HL-60 (cell line): ENCODE measurements around the gene TMEM213.

Experiments
- DNase-seq, 2 experiments: peaks; one replicate each; pipeline ENCODE4 v3.0.0-alpha.2; 2010 to 2020; ENCODE audit warnings: low read depth in 1 of 2, low spot score in 1 of 2
- H3K27ac ChIP-seq: fragments of 250-450 bp; sonication (Bioruptor Pico); replicated peaks from 2 replicates; pipeline ENCODE4 v1.5.1; 2020; ENCODE audit warnings: mild to moderate bottlenecking, moderate library complexity
- H3K27me3 ChIP-seq: fragments of 250-450 bp; sonication (Bioruptor Pico); 2 replicates; pipeline ENCODE4 v1.5.1; 2021; ENCODE audit warnings: mild to moderate bottlenecking, moderate library complexity; ENCODE audit not compliant: insufficient read depth, poor library complexity, severe bottlenecking
- H3K4me3 ChIP-seq: replicated peaks from 2 replicates; pipeline ENCODE4 v1.5.1; 2011; ENCODE audit warnings: mild to moderate bottlenecking, control low read depth, low read length; ENCODE audit not compliant: insufficient read depth
- CTCF ChIP-seq: IDR thresholded peaks from one replicate; pipeline ENCODE4 v1.5.1; 2011; ENCODE audit warnings: low read length, control low read depth, inconsistent platforms; ENCODE audit not compliant: insufficient read depth
- GABPA ChIP-seq: IDR thresholded peaks from 2 replicates; pipeline ENCODE4 v1.6.1; 2012; ENCODE audit warnings: low read depth
- POLR2AphosphoS5 ChIP-seq: IDR thresholded peaks from 2 replicates; pipeline ENCODE4 v1.6.1; 2012; ENCODE audit warnings: low read depth
- REST ChIP-seq: IDR thresholded peaks from 2 replicates; pipeline ENCODE4 v1.6.1; 2012; ENCODE audit warnings: low read depth; ENCODE audit not compliant: insufficient replicate concordance
- SPI1 ChIP-seq: IDR thresholded peaks from 2 replicates; pipeline ENCODE4 v1.6.1; 2012; ENCODE audit warnings: low read depth, mild to moderate bottlenecking, borderline replicate concordance

Gene TMEM213

DNA sequence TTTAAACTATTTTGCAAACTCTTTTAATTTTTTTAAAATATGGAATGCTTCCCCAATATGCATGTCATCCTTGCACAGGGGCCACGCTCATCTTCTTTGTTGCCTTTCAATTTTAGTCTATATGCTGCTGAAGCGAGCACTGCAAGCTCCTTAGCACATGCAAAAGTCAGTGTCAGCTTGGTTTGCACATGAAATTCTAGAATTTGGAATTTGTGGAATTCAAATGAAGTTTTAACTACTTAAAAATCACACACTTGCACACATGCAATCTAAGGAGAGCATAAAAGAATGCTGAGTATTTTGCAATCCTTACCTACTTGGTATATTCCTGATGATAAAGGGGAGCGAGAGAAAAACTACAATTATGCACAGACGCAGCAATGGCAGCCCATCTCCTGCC is 78.5 kb downstream of the TMEM213 start:
- DNase-seq = no peak
- no peaks in the 10 kb centered on the region for H3K27me3 ChIP-seq
- TF ChIP-seq POLR2AphosphoS5 (no peak), CTCF (no peak), REST (no peak), SPI1 (no peak), GABPA (no peak)
- no peak overlapping the region for H3K4me3 ChIP-seq
- no peak overlapping the region for H3K27ac ChIP-seq

DNA sequence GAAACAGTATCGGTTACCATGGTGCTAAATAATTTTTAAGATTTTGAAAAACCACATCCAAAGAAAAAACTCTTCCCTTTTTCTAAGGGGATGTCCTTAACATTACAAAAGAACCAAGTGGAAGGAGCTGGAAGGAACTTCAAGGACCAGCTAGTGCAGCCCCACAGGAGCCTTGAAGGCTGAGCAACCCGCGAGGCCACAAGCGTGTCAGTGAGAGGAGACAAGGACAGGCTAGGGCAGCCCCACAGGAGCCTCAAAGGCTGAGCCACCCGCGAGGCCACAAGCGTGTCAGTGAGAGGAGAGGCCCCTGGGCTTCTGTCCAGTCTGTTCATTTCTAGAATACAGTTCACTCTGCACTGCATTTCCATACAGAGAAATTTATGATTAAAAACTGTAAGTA is 80.3 kb downstream of the TMEM213 start:
- no peak overlapping the region for H3K4me3 ChIP-seq
- TF ChIP-seq GABPA = no peak
- no peak for TF ChIP-seq REST
- TF ChIP-seq SPI1 = no peak
- TF ChIP-seq POLR2AphosphoS5 = no peak
- TF ChIP-seq CTCF = no peak
- H3K27ac ChIP-seq = no peak overlapping the region
- DNase-seq = no peak
- no peaks in the 10 kb centered on the region for H3K27me3 ChIP-seq

DNA sequence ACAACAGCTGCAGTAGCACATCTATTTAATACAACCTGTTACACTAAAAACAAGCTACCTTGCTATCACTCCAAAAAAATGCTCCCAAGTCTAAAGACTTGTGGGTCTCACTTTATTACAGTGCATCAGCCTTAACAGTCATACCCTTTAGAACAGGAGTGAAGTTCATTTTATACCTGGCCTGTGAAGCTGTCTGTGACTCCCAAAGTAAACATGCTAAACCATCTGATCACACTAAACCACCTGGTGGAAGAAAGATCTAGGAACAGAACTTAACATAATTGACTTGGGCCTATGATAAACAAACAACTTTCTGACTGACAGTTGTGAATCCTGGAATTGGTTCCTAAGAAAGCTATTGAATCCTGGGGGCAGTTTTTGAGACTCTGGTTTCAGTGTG is 81.1 kb downstream of the TMEM213 start:
- H3K27ac ChIP-seq = no peak overlapping the region
- DNase-seq = no peak
- TF ChIP-seq POLR2AphosphoS5 (no peak), CTCF (no peak), REST (no peak), SPI1 (no peak), GABPA (no peak)
- no peak overlapping the region for H3K4me3 ChIP-seq
- H3K27me3 ChIP-seq = no peaks in the 10 kb centered on the region
